H9 (cell line): Measurements from ENCODE around the gene DCAF17. TPM values are rescaled to one million over a fixed set of nuclear protein-coding genes. Genes with fewer than 3 reads are reported as not detected.

Experiments
- DNase-seq: peaks from one replicate; pipeline ENCODE4 v3.0.0-alpha.2; 2017
- H2AFZ ChIP-seq: one replicate; pipeline ENCODE4 v1.6.1; 2013; ENCODE audit warnings: mild to moderate bottlenecking, low read length, control low read depth, moderate library complexity
- H2AK5ac ChIP-seq: 2 replicates; pipeline ENCODE4 v1.6.1; 2013; ENCODE audit warnings: low read length, control low read depth, mixed read lengths; ENCODE audit not compliant: insufficient read length
- H2BK120ac ChIP-seq: one replicate; pipeline ENCODE4 v1.6.1; 2013; ENCODE audit warnings: low read depth, mild to moderate bottlenecking, low read length, control low read depth, inconsistent platforms; ENCODE audit not compliant: poor library complexity, severe bottlenecking
- H2BK12ac ChIP-seq: 2 replicates; pipeline ENCODE4 v1.6.1; 2013; ENCODE audit warnings: low read length, control low read depth, mixed read lengths, low read depth; ENCODE audit not compliant: insufficient read length
- H2BK15ac ChIP-seq: 2 replicates; pipeline ENCODE4 v1.6.1; 2013; ENCODE audit warnings: low read depth, low read length, control low read depth
- H2BK20ac ChIP-seq: one replicate; pipeline ENCODE4 v1.6.1; 2013; ENCODE audit warnings: low read depth, mild to moderate bottlenecking, low read length, control low read depth, inconsistent platforms; ENCODE audit not compliant: poor library complexity, severe bottlenecking
- H2BK5ac ChIP-seq: 2 replicates; pipeline ENCODE4 v1.6.1; 2013; ENCODE audit warnings: low read length, control low read depth, mixed read lengths; ENCODE audit not compliant: insufficient read length
- H3K14ac ChIP-seq: 2 replicates; pipeline ENCODE4 v1.6.1; 2013; ENCODE audit warnings: low read length, control low read depth; ENCODE audit not compliant: insufficient read depth
- H3K18ac ChIP-seq: 2 replicates; pipeline ENCODE4 v1.6.1; 2013; ENCODE audit warnings: low read depth, mild to moderate bottlenecking, mixed read lengths, low read length, control low read depth; ENCODE audit not compliant: insufficient read length
- H3K23ac ChIP-seq: 2 replicates; pipeline ENCODE4 v1.6.1; 2013; ENCODE audit warnings: low read length, control low read depth, mixed read lengths, low read depth; ENCODE audit not compliant: insufficient read length
- H3K23me2 ChIP-seq: 2 replicates; pipeline ENCODE4 v1.6.1; 2013; ENCODE audit warnings: low read depth, mild to moderate bottlenecking, mixed read lengths, low read length, control low read depth; ENCODE audit not compliant: insufficient read length, poor library complexity, severe bottlenecking
- H3K27ac ChIP-seq: 2 replicates; pipeline ENCODE4 v1.5.1; 2013; ENCODE audit warnings: low read length, control low read depth, mixed read lengths, low read depth; ENCODE audit not compliant: insufficient read length
- H3K27me3 ChIP-seq: 2 replicates; pipeline ENCODE4 v1.6.1; 2013; ENCODE audit warnings: low read length, control low read depth, inconsistent platforms; ENCODE audit not compliant: insufficient read depth
- H3K4ac ChIP-seq: 2 replicates; pipeline ENCODE4 v1.6.1; 2013; ENCODE audit warnings: low read depth, mild to moderate bottlenecking, control low read depth, inconsistent platforms, low read length, moderate library complexity
- H3K4me1 ChIP-seq: 2 replicates; pipeline ENCODE4 v1.6.1; 2013; ENCODE audit warnings: low read length, control low read depth, inconsistent platforms; ENCODE audit not compliant: insufficient read depth
- H3K4me2 ChIP-seq: 2 replicates; pipeline ENCODE4 v1.6.1; 2013; ENCODE audit warnings: low read length, control low read depth, mixed read lengths; ENCODE audit not compliant: insufficient read length, insufficient read depth
- H3K56ac ChIP-seq: 2 replicates; pipeline ENCODE4 v1.6.1; 2013; ENCODE audit warnings: low read depth, mild to moderate bottlenecking, mixed read lengths, low read length, control low read depth; ENCODE audit not compliant: insufficient read length
- H3K79me1 ChIP-seq: 2 replicates; pipeline ENCODE4 v1.6.1; 2013; ENCODE audit warnings: low read depth, mild to moderate bottlenecking, moderate library complexity, low read length, control low read depth, inconsistent platforms; ENCODE audit not compliant: insufficient read depth, poor library complexity, severe bottlenecking
- H3K79me2 ChIP-seq: 2 replicates; pipeline ENCODE4 v1.6.1; 2013; ENCODE audit warnings: low read length, control low read depth, inconsistent platforms; ENCODE audit not compliant: insufficient read depth
- H3K9ac ChIP-seq: 2 replicates; pipeline ENCODE4 v1.6.1; 2013; ENCODE audit warnings: low read length, control low read depth, mixed read lengths; ENCODE audit not compliant: insufficient read length; ENCODE audit errors: extremely low read depth
- H3K9me3 ChIP-seq: one replicate; pipeline ENCODE4 v1.6.1; 2013; ENCODE audit warnings: low read depth, low read length, inconsistent platforms; ENCODE audit not compliant: control insufficient read depth
- H3T11ph ChIP-seq: one replicate; pipeline ENCODE4 v1.6.1; 2013; ENCODE audit warnings: mild to moderate bottlenecking, low read length, control low read depth, inconsistent platforms
- H4K20me1 ChIP-seq: one replicate; pipeline ENCODE4 v1.6.1; 2013; ENCODE audit not compliant: control insufficient read depth, insufficient read length, insufficient read depth
- H4K5ac ChIP-seq: 2 replicates; pipeline ENCODE4 v1.6.1; 2013; ENCODE audit warnings: low read depth, mild to moderate bottlenecking, mixed read lengths, low read length, control low read depth; ENCODE audit not compliant: insufficient read length
- H4K8ac ChIP-seq: replicated peaks from 2 replicates; pipeline ENCODE4 v1.6.1; 2013; ENCODE audit warnings: low read length, control low read depth, mixed read lengths, low read depth; ENCODE audit not compliant: insufficient read length
- H4K91ac ChIP-seq: 2 replicates; pipeline ENCODE4 v1.6.1; 2013; ENCODE audit warnings: low read depth, mild to moderate bottlenecking, moderate library complexity, mixed read lengths, low read length, control low read depth; ENCODE audit not compliant: insufficient read length
- H3K27ac Mint-ChIP-seq, 3 experiments: 2 replicates in 2 of 3; 3 replicates in 1 of 3; pipeline ENCODE4 v1.8.0; 2020 to 2021; ENCODE audit warnings: mixed read lengths in 3 of 3, mild to moderate bottlenecking in 1 of 3, moderate library complexity in 1 of 3
- H3K27me3 Mint-ChIP-seq: 2 replicates; pipeline ENCODE4 v1.8.0; 2021; ENCODE audit warnings: low read depth, mild to moderate bottlenecking, moderate library complexity, mixed read lengths
- H3K36me3 Mint-ChIP-seq, 3 experiments: 2 replicates in 2 of 3; 3 replicates in 1 of 3; pipeline ENCODE4 v1.8.0; 2020 to 2021; ENCODE audit warnings: low read depth in 3 of 3, mixed read lengths in 3 of 3; ENCODE audit not compliant: insufficient read depth in 1 of 3
- H3K4me1 Mint-ChIP-seq, 2 experiments: 2 replicates each; pipeline ENCODE4 v1.8.0; 2020; ENCODE audit warnings: mixed read lengths in 2 of 2
- H3K4me3 Mint-ChIP-seq, 2 experiments: 2 replicates in 1 of 2; 3 replicates in 1 of 2; pipeline ENCODE4 v1.8.0; 2020 to 2021; ENCODE audit warnings: mild to moderate bottlenecking in 2 of 2, mixed read lengths in 2 of 2, moderate library complexity in 1 of 2
- H3K9me3 Mint-ChIP-seq, 2 experiments: 2 replicates in 1 of 2; 3 replicates in 1 of 2; pipeline ENCODE4 v1.8.0; 2020; ENCODE audit warnings: mild to moderate bottlenecking in 2 of 2, mixed read lengths in 2 of 2, moderate library complexity in 1 of 2
- WGBS: extraction: QIAGEN DNeasy Blood & Tissue Kit; methylation state at CpG from one replicate; pipeline ENCODE4 v1.1.7; 2013; ENCODE audit warnings: missing lambda C conversion rate, low lambda C conversion rate, mixed read lengths; ENCODE audit not compliant: insufficient read length; ENCODE audit errors: extremely low coverage; 5-methylcytosine and 5-hydroxymethylcytosine counted together
- total RNA-seq: library from RNA; stranded (reverse); gene quantifications from 2 replicates; pipeline ENCODE4 v1.2.1, GENCODE V29; 2021
- TF ChIP-seq, protein P1 (sequence below): fragments of 200-600 bp; sonication (generic); conservative IDR thresholded peaks from 3 replicates; pipeline ENCODE4 v1.8.0; 2021; ENCODE audit warnings: antibody characterized with exemption, mild to moderate bottlenecking

DCAF17 gene
- total RNA-seq, 1 experiment from 2014 or later: 28.1 TPM

DNA sequence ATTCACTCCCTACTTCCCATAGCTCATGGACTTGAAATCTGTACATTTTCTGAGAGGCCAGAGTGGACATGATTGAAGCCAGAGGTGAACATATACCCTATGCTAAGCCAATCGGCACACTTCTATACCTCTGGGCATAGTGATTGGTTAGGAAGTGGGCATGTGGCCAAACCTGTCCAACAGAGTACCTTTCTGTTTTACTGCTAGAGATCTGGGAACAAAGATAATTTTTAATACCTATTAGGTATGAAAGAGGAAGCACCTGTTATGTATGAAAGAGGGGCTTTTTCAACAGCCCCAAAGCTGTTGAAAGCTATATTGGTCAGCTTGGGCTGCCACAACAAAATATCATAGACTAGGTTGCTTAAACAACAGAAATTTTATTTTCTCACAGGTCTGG lies 28.0 kb upstream of the DCAF17 start:
- TF ChIP-seq, protein P1, sequence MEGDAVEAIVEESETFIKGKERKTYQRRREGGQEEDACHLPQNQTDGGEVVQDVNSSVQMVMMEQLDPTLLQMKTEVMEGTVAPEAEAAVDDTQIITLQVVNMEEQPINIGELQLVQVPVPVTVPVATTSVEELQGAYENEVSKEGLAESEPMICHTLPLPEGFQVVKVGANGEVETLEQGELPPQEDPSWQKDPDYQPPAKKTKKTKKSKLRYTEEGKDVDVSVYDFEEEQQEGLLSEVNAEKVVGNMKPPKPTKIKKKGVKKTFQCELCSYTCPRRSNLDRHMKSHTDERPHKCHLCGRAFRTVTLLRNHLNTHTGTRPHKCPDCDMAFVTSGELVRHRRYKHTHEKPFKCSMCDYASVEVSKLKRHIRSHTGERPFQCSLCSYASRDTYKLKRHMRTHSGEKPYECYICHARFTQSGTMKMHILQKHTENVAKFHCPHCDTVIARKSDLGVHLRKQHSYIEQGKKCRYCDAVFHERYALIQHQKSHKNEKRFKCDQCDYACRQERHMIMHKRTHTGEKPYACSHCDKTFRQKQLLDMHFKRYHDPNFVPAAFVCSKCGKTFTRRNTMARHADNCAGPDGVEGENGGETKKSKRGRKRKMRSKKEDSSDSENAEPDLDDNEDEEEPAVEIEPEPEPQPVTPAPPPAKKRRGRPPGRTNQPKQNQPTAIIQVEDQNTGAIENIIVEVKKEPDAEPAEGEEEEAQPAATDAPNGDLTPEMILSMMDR: no peak
- no peak overlapping the region for H2BK20ac ChIP-seq
- Mint-ChIP-seq H3K4me3 (no peak overlapping the region), H3K9me3 (peaks cover 6 to 7% of the 10 kb centered on the region in 2 experiments), H3K27me3 (no peaks in the 10 kb centered on the region), H3K27ac (no peak overlapping the region), H3K36me3 (peaks cover 19 to 25% (median 24%) of the 10 kb centered on the region in 3 experiments), H3K4me1 (peaks cover 30 to 43% of the 10 kb centered on the region in 2 experiments)
- H3K27ac ChIP-seq: no peak overlapping the region
- no peak overlapping the region for H2BK15ac ChIP-seq
- H3K56ac ChIP-seq: no peak overlapping the region
- H3K23ac ChIP-seq: no peak overlapping the region
- H2BK5ac ChIP-seq: no peak overlapping the region
- H3K4ac ChIP-seq: no peak overlapping the region
- peaks cover 3% of the 10 kb centered on the region for H3K79me1 ChIP-seq
- H3T11ph ChIP-seq: no peak overlapping the region
- H4K8ac ChIP-seq: no peak overlapping the region
- no peaks in the 10 kb centered on the region for H3K9me3 ChIP-seq
- H2AFZ ChIP-seq: no peak overlapping the region
- H3K23me2 ChIP-seq: no peaks in the 10 kb centered on the region
- peaks cover 10% of the 10 kb centered on the region; the same call in 1 of the 2 replicates for H3K79me2 ChIP-seq
- H2AK5ac ChIP-seq: no peak overlapping the region
- no peak overlapping the region for H3K18ac ChIP-seq
- H2BK120ac ChIP-seq: no peak overlapping the region
- peaks cover 10% of the 10 kb centered on the region for H3K4me1 ChIP-seq
- no peak overlapping the region for H4K91ac ChIP-seq
- H2BK12ac ChIP-seq: no peak overlapping the region
- no peak overlapping the region for H4K5ac ChIP-seq
- WGBS: no CpG with 5 or more reads among the region's 1 CpG
- no peak overlapping the region for H3K4me2 ChIP-seq
- no peak for DNase-seq
- H3K27me3 ChIP-seq: no peaks in the 10 kb centered on the region
- no peaks in the 10 kb centered on the region for H4K20me1 ChIP-seq
- no peak overlapping the region for H3K14ac ChIP-seq
- H3K9ac ChIP-seq: no peak overlapping the region
